RPMI7951 (cell line): ENCODE results near the gene USH2A. TPM values are rescaled to one million over a fixed set of nuclear protein-coding genes. Genes with fewer than 3 reads are reported as not detected.

Experiments
- DNase-seq: peaks from one replicate; pipeline ENCODE4 v3.0.0-alpha.2; 2012; ENCODE audit warnings: low read depth
- total RNA-seq: library from RNA; depleted of rRNA; stranded (reverse); fragments of >200 nt; shearing (Covaris generic); gene quantifications from 2 replicates; pipeline ENCODE4 v1.2.3, GENCODE V29; 2014

Gene USH2A
- total RNA-seq, 1 experiment from 2014 or later = under 0.01 TPM

- DNase-seq = no peak
These were observed 550.6 kb downstream of the USH2A start for GRCh38 chr1:215872658-215873057.

GRCh38 chr1:215868500-215868899 lies 554.7 kb downstream of the USH2A start:
- DNase-seq = no peak

- no peak for DNase-seq
These were observed 558.2 kb downstream of the USH2A start for GRCh38 chr1:215865060-215865459.

GRCh38 chr1:215863796-215864195 lies 559.5 kb downstream of the USH2A start:
- DNase-seq = no peak

- no peak for DNase-seq
These were observed 562.4 kb downstream of the USH2A start for GRCh38 chr1:215860833-215861232.

GRCh38 chr1:215857317-215857716 lies 565.9 kb downstream of the USH2A start:
- no peak for DNase-seq

- peak; percentile 47 for DNase-seq
These were observed 577.9 kb downstream of the USH2A start for GRCh38 chr1:215845234-215845891.

GRCh38 chr1:215844777-215845176 lies 578.5 kb downstream of the USH2A start:
- no peak for DNase-seq

GRCh38 chr1:215844266-215844665 lies 579.0 kb downstream of the USH2A start:
- peak; percentile 34 for DNase-seq

GRCh38 chr1:215842905-215843304 lies 580.3 kb downstream of the USH2A start:
- DNase-seq = no peak

- no peak for DNase-seq
These were observed 587.3 kb downstream of the USH2A start for GRCh38 chr1:215835951-215836350.

- DNase-seq = no peak
These were observed 589.1 kb downstream of the USH2A start for GRCh38 chr1:215833941-215834729.

- DNase-seq = no peak
These were observed 592.9 kb downstream of the USH2A start for GRCh38 chr1:215830226-215830810.

- DNase-seq = no peak
These were observed 598.2 kb downstream of the USH2A start for GRCh38 chr1:215825056-215825455.

GRCh38 chr1:215824245-215824644 lies 599.0 kb downstream of the USH2A start:
- no peak for DNase-seq

- DNase-seq = no peak
These were observed 604.1 kb downstream of the USH2A start for GRCh38 chr1:215819114-215819513.

- no peak for DNase-seq
These were observed 615.3 kb downstream of the USH2A start for GRCh38 chr1:215807911-215808436.

- DNase-seq = no peak
These were observed 616.0 kb downstream of the USH2A start for GRCh38 chr1:215807218-215807617.

- no peak for DNase-seq
These were observed 625.4 kb downstream of the USH2A start for GRCh38 chr1:215797859-215798258.

GRCh38 chr1:215794156-215794555 lies 629.1 kb downstream of the USH2A start:
- no peak for DNase-seq

GRCh38 chr1:215793180-215793579 lies 630.1 kb downstream of the USH2A start:
- peak; percentile 11 for DNase-seq

- no peak for DNase-seq
These were observed 630.8 kb downstream of the USH2A start for GRCh38 chr1:215792446-215792845.

- no peak for DNase-seq
These were observed 633.3 kb downstream of the USH2A start for GRCh38 chr1:215789981-215790380.
